GM12878 (cell line): ENCODE data around the gene TRABD. TPM values are rescaled to one million over a fixed set of nuclear protein-coding genes. Genes with fewer than 3 reads are reported as not detected.

ENCODE experiments used
- CBX5 ChIP-seq: sonication (generic); IDR thresholded peaks from 2 replicates; pipeline ENCODE4 v1.6.1; 2016; ENCODE audit warnings: low read depth, moderate library complexity, mild to moderate bottlenecking, inconsistent platforms
- CEBPB ChIP-seq, 2 experiments: fragments of 150-350 bp in 1 of 2; IDR thresholded peaks; 2 replicates each; pipeline ENCODE4 v1.6.1; 2012 to 2014; ENCODE audit warnings: low read depth in 2 of 2, low read length in 2 of 2, borderline replicate concordance in 1 of 2, inconsistent platforms in 1 of 2
- CREM ChIP-seq: IDR thresholded peaks from 2 replicates; pipeline ENCODE4 v1.6.1; 2014; ENCODE audit warnings: antibody characterized with exemption, low read depth
- DPF2 ChIP-seq: fragments of 450-650 bp; IDR thresholded peaks from 2 replicates; pipeline ENCODE4 v1.6.1; 2017; ENCODE audit warnings: mild to moderate bottlenecking
- HDAC2 ChIP-seq: fragments of 200-600 bp; sonication (generic); IDR thresholded peaks from 2 replicates; pipeline ENCODE4 v1.6.1; 2017
- HDGF ChIP-seq: fragments of 450-650 bp; IDR thresholded peaks from 2 replicates; pipeline ENCODE4 v1.6.1; 2016; ENCODE audit warnings: antibody characterized with exemption
- IKZF2 ChIP-seq, 2 experiments: fragments of 450-650 bp; IDR thresholded peaks; 2 replicates each; pipeline ENCODE4 v1.6.1; 2017; ENCODE audit warnings: mild to moderate bottlenecking in 2 of 2, moderate library complexity in 2 of 2
- JUND ChIP-seq: IDR thresholded peaks from 2 replicates; pipeline ENCODE4 v1.6.1; 2012; ENCODE audit warnings: low read depth, mild to moderate bottlenecking, low read length, improper control_type of control experiment, moderate library complexity
- KAT2A ChIP-seq: conservative IDR thresholded peaks from 2 replicates; pipeline ENCODE4 v1.6.1; 2011; ENCODE audit warnings: low read depth, low read length; ENCODE audit not compliant: control insufficient read depth
- MEF2A ChIP-seq: IDR thresholded peaks from 2 replicates; pipeline ENCODE4 v1.6.1; 2011; ENCODE audit warnings: low read depth, mild to moderate bottlenecking, low read length, moderate library complexity; ENCODE audit not compliant: insufficient read depth
- NBN ChIP-seq: fragments of 450-650 bp; IDR thresholded peaks from 2 replicates; pipeline ENCODE4 v1.6.1; 2016
- NR2C1 ChIP-seq: fragments of 450-650 bp; IDR thresholded peaks from 2 replicates; pipeline ENCODE4 v1.6.1; 2017; ENCODE audit warnings: antibody characterized with exemption, mild to moderate bottlenecking, moderate library complexity
- PBX3 ChIP-seq: IDR thresholded peaks from 2 replicates; pipeline ENCODE4 v1.6.1; 2011; ENCODE audit warnings: mild to moderate bottlenecking, low read depth, low read length, moderate library complexity; ENCODE audit not compliant: insufficient replicate concordance
- PML ChIP-seq: IDR thresholded peaks from 2 replicates; pipeline ENCODE4 v1.6.1; 2012; ENCODE audit warnings: low read length, inconsistent platforms
- POLR2AphosphoS2 ChIP-seq: IDR thresholded peaks from 2 replicates; pipeline ENCODE4 v1.6.1; 2011; ENCODE audit warnings: low read depth, mild to moderate bottlenecking, low read length, improper control_type of control experiment, moderate library complexity
- POLR2AphosphoS5 ChIP-seq: IDR thresholded peaks from 2 replicates; pipeline ENCODE4 v1.6.1; 2011; ENCODE audit warnings: mild to moderate bottlenecking, low read length, inconsistent platforms
- RELA ChIP-seq: fragments of 450-650 bp; IDR thresholded peaks from 2 replicates; pipeline ENCODE4 v1.8.0; 2014; ENCODE audit warnings: borderline replicate concordance; ENCODE audit not compliant: partially characterized antibody
- RFX5 ChIP-seq: IDR thresholded peaks from 2 replicates; pipeline ENCODE4 v1.6.1; 2011; ENCODE audit warnings: low read depth, low read length, improper control_type of control experiment
- SMAD5 ChIP-seq: IDR thresholded peaks from 2 replicates; pipeline ENCODE4 v1.6.1; 2016; ENCODE audit warnings: antibody characterized with exemption, low read depth
- SP1 ChIP-seq: IDR thresholded peaks from one replicate; pipeline ENCODE4 v1.6.1; 2011; ENCODE audit warnings: low read depth, low read length
- SRF ChIP-seq, 2 experiments: IDR thresholded peaks; 2 replicates each; pipeline ENCODE4 v1.6.1; 2011; ENCODE audit warnings: low read depth in 2 of 2, low read length in 2 of 2, mild to moderate bottlenecking in 1 of 2, moderate library complexity in 1 of 2
- SUPT20H ChIP-seq: IDR thresholded peaks from 2 replicates; pipeline ENCODE4 v1.6.1; 2011; ENCODE audit warnings: low read depth, mild to moderate bottlenecking, low read length, moderate library complexity, borderline replicate concordance; ENCODE audit not compliant: control insufficient read depth
- SUZ12 ChIP-seq: fragments of 200-600 bp; sonication (generic); IDR thresholded peaks from one replicate; pipeline ENCODE4 v1.6.1; 2018; ENCODE audit warnings: antibody characterized with exemption, mild to moderate bottlenecking; ENCODE audit not compliant: unreplicated experiment
- TAF1 ChIP-seq: IDR thresholded peaks from 2 replicates; pipeline ENCODE4 v1.6.1; 2011; ENCODE audit warnings: mild to moderate bottlenecking, low read depth, low read length, borderline replicate concordance
- TCF12 ChIP-seq: IDR thresholded peaks from 2 replicates; pipeline ENCODE4 v1.6.1; 2011; ENCODE audit warnings: low read depth, mild to moderate bottlenecking, low read length
- USF1 ChIP-seq: IDR thresholded peaks from 2 replicates; pipeline ENCODE4 v1.6.1; 2011; ENCODE audit warnings: borderline replicate concordance, low read depth, mild to moderate bottlenecking, moderate library complexity, mixed read lengths, low read length; ENCODE audit not compliant: insufficient read depth; ENCODE audit errors: extremely low read length
- YBX1 ChIP-seq: fragments of 450-650 bp; IDR thresholded peaks from 2 replicates; pipeline ENCODE4 v1.6.1; 2016; ENCODE audit warnings: antibody characterized with exemption
- YY1 ChIP-seq: IDR thresholded peaks from 2 replicates; pipeline ENCODE4 v1.6.1; 2011; ENCODE audit warnings: low read depth, mild to moderate bottlenecking, low read length
- ZBED1 ChIP-seq: IDR thresholded peaks from 2 replicates; pipeline ENCODE4 v1.6.1; 2016; ENCODE audit warnings: borderline replicate concordance
- ZSCAN29 ChIP-seq: fragments of 450-650 bp; IDR thresholded peaks from 2 replicates; pipeline ENCODE4 v1.6.1; 2017; ENCODE audit warnings: mild to moderate bottlenecking, moderate library complexity
- polyA plus RNA-seq, 11 experiments: library from polyadenylated mRNA; depleted of rRNA in 4 of 11; unstranded in 6 of 11; stranded (reverse) in 5 of 11; fragments of >200 nt; fragmentation: Nextera tagmentation in 4 of 11; fragmentation: Illumina TruSeq in 1 of 11; extraction: Ambion mirVana in 4 of 11; extraction: Trizol in 1 of 11; gene quantifications; 1 replicate in 1 of 11; 2 replicates in 10 of 11; pipeline versions ENCODE4 v1.2.1 to v1.2.3, GENCODE V29; 2011 to 2016; ENCODE audit warnings: inconsistent platforms in 2 of 11, missing spikeins in 2 of 11, low read depth in 1 of 11
- total RNA-seq, 4 experiments: library from RNA; depleted of rRNA in 3 of 4; stranded (reverse); fragments of >200 nt in 3 of 4; fragmentation: Illumina TruSeq in 1 of 4; extraction: Trizol in 1 of 4; gene quantifications; 2 replicates each; pipeline versions ENCODE4 v1.2.1 to v1.2.3, GENCODE V29; 2013 to 2021
- TF ChIP-seq, protein P1 (sequence below): IDR thresholded peaks from 2 replicates; pipeline ENCODE4 v1.6.1; 2012; ENCODE audit warnings: low read depth, low read length, improper control_type of control experiment

Gene TRABD
- total and polyA plus RNA-seq, 10 of the 15 experiments (the other 5 are each of a cell fraction or from before 2014, with no cell fraction given): 0.43 to 116 (median 58.1) TPM

DNA sequence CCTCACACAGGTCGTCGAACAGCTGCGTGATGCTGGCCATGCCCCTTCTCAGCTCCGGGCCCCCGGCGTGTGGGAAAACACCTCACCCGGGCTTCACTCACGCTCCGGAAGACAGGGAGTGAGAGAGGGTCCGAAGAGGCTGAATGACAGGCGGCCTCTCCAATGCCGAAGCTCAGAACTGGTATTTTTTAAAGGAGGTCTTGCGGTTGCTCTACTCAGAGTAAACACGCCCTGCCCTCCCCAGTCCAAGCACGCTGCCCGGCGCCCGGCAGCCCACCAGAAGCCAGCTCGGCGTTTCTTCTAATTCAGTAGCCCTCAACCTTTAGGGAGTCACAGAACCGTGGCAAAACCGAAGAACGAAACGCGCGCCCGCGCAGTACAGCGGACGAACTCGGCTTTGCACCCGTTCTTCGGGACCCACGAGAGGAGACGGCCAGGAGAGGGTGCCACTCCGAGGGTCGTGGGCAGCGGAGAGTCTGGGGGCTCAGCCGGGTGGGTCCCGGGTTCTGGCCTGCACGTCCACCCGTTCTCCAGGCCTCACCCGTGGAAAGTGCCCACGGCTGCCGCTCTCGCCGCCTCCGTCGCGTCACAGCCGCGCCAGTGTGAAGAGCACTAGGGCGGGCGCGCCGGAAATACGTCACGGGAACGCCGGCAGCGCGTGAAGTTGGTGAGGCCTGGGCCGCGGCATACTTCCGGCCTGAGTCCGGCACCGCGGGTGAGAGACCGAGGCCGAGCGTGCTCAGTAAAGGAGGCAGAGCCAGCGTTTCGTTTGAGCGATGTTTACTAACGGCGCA, 58.9 kb downstream of the TRABD start, which contains the start of gene TUBGCP6 (continued):
- no peak for TF ChIP-seq RFX5
- peak; percentile 99 for TF ChIP-seq NBN
- TF ChIP-seq SUZ12: no peak
- TF ChIP-seq HDGF: 0 out of 2 replicates have a peak, but pooled peaks have one; percentile 38
- peak; percentile 70; the same call in 1 of the 2 replicates for TF ChIP-seq PML
- no peak for TF ChIP-seq IKZF2 (IDR thresholded peaks at IDR 0.05)
- TF ChIP-seq NR2C1: peak; percentile 59; the same call in 1 of the 2 replicates
- TF ChIP-seq SRF (IDR thresholded peaks at IDR 0.05; ENCODE audit: low read depth in 2 of 2, low read length in 2 of 2): peak; percentile 33 to 91; a peak in 2 of 4 replicates
- TF ChIP-seq YY1: no peak; the same call in 1 of the 2 replicates
- TF ChIP-seq SMAD5: no peak; the same call in none of the 2 replicates
- peak; percentile 96 for TF ChIP-seq POLR2AphosphoS2
- peak; percentile 61; the same call in 1 of the 2 replicates for TF ChIP-seq MEF2A
- TF ChIP-seq TCF12: 0 out of 2 replicates have a peak, but pooled peaks have one; percentile 10
- TF ChIP-seq HDAC2: no peak
- no peak for TF ChIP-seq SUPT20H
- TF ChIP-seq USF1: no peak
- peak; percentile 75; the same call in 1 of the 2 replicates for TF ChIP-seq TAF1
- TF ChIP-seq KAT2A: no peak
- no peak for TF ChIP-seq CBX5
- no peak for TF ChIP-seq ZSCAN29
- peak; percentile 72 for TF ChIP-seq POLR2AphosphoS5
- peak; percentile 49; the same call in 1 of the 2 replicates for TF ChIP-seq DPF2
- TF ChIP-seq SP1: peak; percentile 28
- peak; percentile 100 for TF ChIP-seq CREM
- TF ChIP-seq PBX3: peak; percentile 94
- TF ChIP-seq JUND: no peak
- no peak for TF ChIP-seq YBX1
- TF ChIP-seq RELA: peak; percentile 75
- TF ChIP-seq, protein P1, sequence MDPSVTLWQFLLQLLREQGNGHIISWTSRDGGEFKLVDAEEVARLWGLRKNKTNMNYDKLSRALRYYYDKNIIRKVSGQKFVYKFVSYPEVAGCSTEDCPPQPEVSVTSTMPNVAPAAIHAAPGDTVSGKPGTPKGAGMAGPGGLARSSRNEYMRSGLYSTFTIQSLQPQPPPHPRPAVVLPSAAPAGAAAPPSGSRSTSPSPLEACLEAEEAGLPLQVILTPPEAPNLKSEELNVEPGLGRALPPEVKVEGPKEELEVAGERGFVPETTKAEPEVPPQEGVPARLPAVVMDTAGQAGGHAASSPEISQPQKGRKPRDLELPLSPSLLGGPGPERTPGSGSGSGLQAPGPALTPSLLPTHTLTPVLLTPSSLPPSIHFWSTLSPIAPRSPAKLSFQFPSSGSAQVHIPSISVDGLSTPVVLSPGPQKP: peak; percentile 86
- peak; percentile 69; the same call in 1 of the 2 replicates for TF ChIP-seq ZBED1
- TF ChIP-seq CEBPB (IDR thresholded peaks at IDR 0.05; ENCODE audit: borderline replicate concordance in 1 of 2, low read depth in 2 of 2, low read length in 2 of 2): no peak
